Uterus (tissue), 2 donors: ENCODE measurements around the gene MSI2.

Experiments
- POLR2A ChIP-seq, 2 donors: fragments of 450-650 bp; IDR thresholded peaks; one replicate each; pipeline ENCODE4 v1.6.1; 2016; ENCODE audit warnings: antibody characterized with exemption in 2 of 2, mild to moderate bottlenecking in 1 of 2, moderate library complexity in 1 of 2
- TF ChIP-seq, protein P1 (sequence below), 4 experiments: fragments of 200-600 bp in 2 of 4; fragments of 450-650 bp in 2 of 4; sonication (generic) in 2 of 4; IDR thresholded peaks; one replicate each; pipeline ENCODE4 v1.5.1; 2016 to 2019; ENCODE audit warnings: antibody characterized with exemption in 4 of 4, mild to moderate bottlenecking in 2 of 4, moderate library complexity in 1 of 4

GRCh38 chr17:57420734-57421717, 164.7 kb downstream of the MSI2 start:
- TF ChIP-seq, protein P1, sequence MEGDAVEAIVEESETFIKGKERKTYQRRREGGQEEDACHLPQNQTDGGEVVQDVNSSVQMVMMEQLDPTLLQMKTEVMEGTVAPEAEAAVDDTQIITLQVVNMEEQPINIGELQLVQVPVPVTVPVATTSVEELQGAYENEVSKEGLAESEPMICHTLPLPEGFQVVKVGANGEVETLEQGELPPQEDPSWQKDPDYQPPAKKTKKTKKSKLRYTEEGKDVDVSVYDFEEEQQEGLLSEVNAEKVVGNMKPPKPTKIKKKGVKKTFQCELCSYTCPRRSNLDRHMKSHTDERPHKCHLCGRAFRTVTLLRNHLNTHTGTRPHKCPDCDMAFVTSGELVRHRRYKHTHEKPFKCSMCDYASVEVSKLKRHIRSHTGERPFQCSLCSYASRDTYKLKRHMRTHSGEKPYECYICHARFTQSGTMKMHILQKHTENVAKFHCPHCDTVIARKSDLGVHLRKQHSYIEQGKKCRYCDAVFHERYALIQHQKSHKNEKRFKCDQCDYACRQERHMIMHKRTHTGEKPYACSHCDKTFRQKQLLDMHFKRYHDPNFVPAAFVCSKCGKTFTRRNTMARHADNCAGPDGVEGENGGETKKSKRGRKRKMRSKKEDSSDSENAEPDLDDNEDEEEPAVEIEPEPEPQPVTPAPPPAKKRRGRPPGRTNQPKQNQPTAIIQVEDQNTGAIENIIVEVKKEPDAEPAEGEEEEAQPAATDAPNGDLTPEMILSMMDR (IDR thresholded peaks at IDR 0.05), result no peak
- no peak for TF ChIP-seq POLR2A (IDR thresholded peaks at IDR 0.05)
